HG02610 (cell line): ENCODE results near the gene ANTXR1.
"Not testable (repeated sequence)": the region's sequence is repeated elsewhere in the genome, so short reads cannot be mapped to it uniquely, and the experiment has no call there.

Experiments
- ATAC-seq: cut with Tn5 transposase; IDR thresholded peaks from one replicate; pipeline ENCODE4 v1.9.1; 2021; ENCODE audit warnings: mild to moderate bottlenecking, moderate library complexity; ENCODE audit not compliant: unreplicated experiment

The ANTXR1 gene

DNA sequence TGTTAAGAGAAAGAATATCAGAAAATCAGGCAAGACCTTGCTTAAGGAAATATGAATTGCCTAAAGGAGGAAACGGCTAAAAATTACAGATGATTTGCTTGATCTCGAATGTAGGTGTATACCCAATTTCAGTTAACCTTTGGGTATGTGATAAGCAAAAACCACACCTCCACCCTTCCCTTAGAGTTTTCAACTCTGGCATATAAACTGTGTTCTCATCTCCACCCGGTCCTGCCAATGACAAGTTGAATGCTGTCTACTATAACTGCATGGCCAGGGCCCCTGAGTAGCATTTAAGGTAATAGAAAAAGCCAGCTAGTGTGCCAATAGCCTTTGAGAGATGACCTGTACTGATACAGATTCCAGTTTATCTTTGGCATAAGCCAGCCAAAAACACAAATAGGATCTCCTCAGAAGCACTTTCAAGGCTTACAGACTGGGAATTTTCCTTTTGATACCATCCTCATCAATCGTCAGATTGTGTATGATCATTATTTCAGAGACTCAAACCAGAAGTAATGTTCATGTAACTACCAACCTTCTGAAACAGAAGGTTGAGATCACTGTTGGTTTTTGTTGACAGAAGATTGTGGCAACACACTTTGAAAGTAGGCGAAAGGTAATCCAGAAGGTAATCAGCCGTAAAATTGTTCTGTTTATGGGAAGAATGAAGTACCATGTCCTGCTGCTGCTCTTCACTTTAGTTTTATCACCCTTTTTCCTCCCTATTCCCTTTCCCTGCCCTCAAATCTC is 211.0 kb downstream of the ANTXR1 start:
- no peak for ATAC-seq

DNA sequence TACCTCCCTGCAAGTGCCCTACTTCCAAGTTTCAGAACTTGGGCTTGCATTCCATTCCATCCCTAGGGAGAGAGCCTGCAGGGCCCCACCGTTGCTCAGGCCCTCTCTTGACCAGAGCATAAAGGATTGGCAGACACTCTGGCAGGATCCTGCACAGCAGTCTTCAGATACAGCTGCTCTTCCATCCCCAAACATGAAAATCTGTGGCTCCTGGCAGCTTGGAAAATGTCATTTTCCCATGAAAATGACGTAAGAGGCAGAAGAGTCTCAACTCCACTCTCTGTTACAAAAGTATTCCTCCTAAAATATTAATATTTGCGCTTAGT is 211.5 kb downstream of the ANTXR1 start:
- no peak for ATAC-seq

DNA sequence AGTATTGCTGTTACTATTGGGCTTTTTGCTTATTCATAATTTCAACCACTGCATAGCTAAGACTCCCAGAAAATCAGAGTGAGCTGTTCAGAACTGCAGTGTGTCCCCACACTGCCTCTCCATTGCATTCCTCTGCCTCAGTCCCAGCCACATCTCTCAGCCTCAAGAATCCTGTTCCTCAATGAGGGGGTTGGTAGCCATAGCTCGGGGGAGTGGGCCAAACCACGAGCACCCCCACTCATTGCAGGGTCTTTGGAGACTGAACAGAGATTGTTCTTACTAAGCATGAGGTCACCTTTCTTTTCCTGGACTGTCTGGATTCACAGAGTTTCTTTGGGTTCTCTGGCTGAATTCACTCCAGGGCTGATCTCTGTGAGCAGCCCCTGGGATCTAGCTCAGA is 213.0 kb downstream of the ANTXR1 start:
- ATAC-seq, result no peak

DNA sequence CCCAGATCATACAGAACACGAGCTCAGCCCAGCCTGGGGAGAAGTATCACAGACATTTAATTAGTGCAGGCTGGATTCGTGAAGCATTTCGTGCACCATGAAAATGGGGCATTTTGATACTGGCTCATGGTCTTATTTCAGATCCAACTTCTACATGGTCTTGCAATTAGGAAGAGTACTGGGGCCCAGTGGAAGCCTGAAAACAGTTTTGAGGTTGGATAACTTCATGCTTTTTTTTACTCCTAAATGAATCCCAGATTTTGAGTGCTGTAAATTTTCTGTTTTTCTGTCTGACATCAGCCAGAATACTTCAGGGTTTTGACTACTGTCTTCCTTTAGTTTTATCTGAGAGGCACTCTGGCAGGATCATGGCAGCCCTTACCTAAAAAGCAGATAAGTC is 213.9 kb downstream of the ANTXR1 start:
- no peak for ATAC-seq

DNA sequence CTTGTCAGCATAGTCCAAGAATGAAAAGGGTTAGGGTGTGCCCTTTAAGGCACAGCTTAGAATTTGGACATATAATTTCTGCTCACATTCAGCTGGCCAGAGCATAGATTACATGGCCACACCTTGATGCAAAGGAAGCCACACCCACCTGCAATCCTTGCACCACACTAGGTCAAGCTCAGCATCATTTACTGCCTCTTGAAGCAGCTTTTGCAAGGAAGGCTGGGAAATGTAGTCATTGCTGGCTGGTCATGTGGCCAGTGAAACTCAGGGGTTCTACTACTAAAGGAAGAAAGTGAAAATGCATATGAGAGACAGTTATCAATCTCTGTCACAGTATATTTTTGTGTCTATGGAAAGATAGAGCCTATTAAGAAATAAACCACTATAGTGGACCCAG is 214.7 kb downstream of the ANTXR1 start:
- ATAC-seq, result no peak

DNA sequence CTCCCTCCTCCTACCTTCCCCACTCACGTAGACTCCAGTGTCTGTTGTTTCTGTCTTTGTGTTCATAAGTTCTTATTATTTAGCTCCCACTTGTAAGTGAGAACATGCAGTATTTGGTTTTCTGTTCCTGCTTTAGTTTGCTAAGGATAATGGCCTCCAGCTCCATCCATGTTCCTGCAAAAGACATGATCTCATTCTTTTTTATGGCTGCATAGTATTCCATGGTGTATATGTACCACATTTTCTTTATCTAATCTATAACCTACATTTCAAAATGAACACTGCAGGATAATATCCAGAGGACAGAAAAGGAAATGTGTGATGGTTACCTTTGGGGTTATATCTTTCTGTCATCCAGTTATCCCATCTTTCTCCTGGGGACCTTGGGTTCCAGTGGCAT is 218.0 kb downstream of the ANTXR1 start:
- not testable (repeated sequence) for ATAC-seq

DNA sequence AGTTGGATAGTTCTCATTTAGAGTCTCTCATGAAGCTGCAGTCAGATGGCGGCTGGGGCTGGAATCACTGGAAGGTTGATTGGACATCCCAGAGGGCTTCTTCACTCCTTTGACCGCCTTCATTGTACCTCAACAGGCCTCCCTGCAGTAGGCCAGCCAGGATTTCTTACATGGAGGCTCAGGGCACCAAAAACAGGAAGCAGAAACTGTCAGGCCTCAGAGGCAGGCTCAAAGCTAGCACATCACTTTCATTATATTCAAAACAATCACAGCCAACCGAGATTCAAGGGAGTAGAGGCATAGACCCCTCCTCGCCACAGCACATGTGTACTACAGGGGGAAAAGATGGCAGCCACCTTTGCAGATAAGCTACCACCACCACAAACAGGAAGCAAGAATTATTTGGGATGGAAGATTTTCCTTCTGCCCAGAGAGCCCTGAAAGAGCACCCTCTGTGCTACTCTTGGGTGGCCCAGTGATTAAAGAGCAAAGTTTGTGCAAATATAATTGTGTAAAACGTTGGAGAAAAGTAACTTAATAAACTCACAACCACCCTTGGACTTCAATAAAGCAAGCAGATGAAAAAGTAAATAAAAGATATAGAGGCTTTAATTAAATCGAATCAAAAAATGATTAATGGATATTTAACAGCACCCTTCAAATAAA is 218.8 kb downstream of the ANTXR1 start:
- ATAC-seq, result no peak

DNA sequence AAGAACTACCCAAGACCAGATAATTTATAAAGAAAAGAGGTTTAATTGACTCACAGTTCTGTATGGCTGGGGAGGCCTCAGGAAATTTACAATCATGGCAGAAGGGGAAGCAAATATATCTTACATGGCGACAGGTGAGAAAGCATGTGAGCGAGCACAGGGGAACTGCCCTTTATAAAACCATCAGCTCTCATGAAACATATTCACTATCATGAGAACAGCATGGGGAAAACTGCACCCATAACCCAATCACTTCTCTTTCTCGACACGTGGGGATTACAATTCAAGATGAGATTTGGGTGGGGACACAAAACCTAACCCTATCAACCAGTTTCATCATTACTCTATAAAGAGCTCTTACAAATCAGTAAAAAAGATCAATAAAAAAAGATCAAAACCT is 222.9 kb downstream of the ANTXR1 start:
- not testable (repeated sequence) for ATAC-seq

DNA sequence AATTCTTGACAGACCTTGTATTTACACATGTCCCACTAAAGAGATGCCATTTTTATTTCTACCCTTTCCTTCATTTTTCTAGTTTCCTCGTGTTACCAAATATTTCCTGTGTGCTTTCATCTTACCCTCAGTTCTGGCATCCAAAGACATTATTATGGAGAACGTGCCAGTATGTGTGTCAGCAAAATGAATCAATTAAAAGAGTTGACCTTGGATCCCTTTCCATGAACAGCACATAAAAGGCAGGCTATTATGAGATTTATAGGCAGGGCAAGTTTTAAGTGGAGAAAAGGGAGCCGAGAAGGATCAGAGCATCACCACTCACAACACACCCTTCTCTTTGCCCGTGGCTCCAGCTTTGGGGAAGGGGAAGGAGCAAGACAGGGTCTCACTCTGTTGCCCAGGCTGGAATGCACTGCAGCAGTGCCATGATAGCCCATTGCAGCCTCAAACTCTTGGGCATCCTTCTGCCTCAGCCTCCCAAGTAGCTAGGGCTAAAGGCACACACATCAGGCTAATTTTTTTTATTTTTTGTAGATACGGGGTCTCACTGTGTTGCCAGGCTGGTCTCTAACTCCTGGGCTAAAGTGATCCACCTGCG is 224.2 kb downstream of the ANTXR1 start:
- ATAC-seq, result no peak

DNA sequence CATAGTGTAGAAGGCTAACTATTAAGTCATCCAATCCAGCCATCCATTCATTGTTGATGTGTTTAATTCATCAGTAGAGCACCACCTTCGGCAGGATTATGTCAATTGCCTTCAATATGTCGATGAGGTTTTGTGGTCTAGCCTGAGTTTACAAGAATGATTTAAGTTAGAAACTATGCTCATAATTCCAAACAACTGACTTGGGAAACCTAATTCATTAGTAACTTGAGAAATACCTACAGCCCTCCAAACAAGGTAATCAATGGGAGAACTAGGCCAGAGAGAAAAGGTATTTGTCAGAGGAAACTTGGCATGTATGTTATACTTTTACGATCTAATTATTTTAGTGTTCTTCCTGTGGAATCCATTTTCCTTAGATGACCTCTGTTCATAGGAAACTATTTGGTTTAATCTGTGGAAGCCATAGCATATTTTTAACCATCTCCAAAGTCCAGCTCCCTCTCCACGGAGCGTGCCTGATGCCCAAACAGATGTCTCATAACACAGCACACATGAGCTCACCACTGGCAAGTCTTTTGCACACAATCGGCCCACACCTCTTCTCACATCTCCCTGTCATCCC is 225.6 kb downstream of the ANTXR1 start:
- ATAC-seq, result no peak

DNA sequence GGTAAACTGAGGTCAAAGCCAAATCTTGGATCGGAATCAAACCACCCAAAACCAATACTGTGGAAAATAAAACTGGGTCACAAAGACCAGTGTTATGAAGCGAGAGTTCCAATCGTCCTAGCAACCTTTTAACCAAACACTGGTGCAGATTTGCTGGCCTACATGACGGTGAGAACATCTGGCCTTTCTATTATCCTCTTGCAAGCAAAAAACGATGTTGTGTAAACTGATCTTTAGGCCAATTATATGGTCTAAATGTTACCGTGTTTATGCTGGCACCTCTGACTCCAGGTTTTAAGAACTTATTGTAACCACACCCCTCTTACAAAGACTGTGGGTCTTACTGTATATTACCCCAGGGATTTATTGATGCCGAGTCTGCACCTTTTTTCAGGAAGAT is 228.1 kb downstream of the ANTXR1 start:
- ATAC-seq, result no peak

DNA sequence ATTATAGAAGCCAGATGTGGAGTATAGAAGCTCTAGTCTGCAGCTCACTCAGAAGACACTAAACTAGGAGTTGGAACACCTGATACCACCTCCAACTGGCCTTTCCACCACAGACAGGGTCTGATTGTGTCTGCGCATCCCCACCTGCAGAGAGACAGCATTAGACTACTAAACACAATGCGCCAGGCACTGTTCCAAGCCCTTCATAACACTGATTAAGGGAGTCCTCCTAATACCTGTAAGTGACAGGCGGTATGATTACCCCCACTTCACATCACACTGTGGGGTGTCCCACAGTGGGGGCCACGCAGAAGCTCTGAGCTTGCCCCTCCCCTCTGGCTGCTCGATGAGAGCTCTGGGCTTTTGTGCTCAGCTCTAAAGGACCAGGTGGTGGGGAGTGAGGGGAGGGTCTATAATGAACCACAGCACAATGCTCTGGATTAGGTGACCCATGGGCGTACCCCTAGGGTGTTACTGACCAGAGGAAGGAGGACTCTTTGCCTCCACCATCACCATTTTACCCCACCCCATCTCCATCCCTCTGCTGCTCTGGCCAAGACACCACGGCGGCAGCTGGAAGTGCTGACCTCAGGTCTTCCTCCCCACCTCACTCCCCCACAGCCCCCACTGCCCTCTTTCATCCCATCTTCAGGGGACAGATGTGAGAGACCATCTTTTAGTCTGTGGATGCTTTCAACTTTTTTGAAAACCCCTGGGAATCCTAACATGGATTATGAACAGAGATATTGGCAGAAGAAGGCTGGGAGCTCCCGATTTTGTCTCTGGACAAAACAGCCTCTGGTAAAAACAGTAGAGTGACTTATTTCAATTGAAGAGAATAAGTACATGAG is 228.9 kb downstream of the ANTXR1 start:
- ATAC-seq, result no peak

DNA sequence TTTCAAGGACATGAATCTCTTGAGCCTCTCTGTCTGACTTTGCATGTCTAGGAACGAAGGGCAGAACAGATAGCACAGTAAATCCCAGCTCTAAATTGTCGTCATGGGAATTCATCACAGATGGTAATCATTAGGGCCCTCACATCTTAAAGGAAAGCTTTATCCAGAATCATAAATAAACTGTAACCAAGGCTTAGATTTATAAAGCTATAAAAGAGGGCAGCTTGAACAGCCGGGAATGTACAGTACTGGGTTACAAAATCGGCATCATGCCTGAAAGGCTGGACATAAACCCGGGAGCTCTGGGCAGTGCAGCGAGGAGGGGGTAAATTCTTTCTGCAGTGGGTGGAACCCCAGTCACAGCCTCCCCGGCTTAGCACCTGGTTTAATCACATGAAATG is 229.7 kb downstream of the ANTXR1 start:
- ATAC-seq, result no peak

DNA sequence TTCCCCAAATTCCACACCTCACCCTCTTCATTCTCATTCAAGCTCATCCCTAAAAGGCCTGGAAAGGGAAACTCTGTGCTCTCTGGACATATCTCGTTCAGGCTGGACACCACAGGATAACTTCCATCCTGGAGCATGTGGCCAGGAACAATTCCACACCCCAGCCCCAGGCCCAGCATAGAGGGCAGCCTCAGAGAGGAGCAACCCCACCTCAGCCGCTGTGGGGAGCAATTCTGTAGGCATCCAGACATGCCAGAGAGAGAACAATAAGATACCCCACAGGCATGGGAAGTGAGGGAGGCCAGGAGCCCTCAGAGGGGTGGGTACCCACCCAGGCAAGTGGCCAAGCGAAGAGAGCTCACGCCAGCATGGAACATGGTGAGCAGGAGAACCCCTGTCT is 230.7 kb downstream of the ANTXR1 start:
- ATAC-seq, result no peak

DNA sequence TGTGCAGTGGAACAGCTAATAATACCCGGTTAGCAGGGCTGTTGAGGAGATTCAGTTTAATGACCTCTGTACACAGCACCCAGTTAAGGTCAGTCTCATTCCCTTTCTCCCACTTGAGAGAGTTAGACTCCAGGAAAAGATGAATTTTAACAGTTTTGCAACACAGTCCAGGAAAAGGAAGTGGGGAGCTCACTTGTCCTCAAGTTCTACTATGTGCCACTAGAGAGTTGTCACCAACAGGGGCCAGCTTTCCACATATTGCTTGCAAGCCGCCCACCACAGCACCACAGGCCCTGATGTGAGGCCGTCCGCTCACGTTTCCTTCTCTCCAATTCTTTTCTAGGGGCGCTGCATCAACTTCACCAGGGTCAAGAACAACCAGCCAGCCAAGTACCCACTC is 231.9 kb downstream of the ANTXR1 start:
- ATAC-seq, result no peak

DNA sequence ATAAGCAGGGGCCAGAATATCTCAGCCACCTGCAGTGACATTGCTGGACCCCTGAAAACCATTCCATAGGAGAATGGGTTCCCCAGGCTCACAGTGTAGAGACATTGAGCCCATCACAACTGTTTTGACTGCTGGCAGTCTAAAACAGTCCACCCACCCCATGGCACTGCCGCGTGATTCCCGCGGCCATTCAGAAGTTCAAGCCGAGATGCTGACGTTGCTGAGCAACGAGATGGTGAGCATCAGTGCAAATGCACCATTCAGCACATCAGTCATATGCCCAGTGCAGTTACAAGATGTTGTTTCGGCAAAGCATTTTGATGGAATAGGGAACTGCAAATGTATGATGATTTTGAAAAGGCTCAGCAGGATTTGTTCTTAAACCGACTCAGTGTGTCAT is 234.6 kb downstream of the ANTXR1 start:
- no peak for ATAC-seq

DNA sequence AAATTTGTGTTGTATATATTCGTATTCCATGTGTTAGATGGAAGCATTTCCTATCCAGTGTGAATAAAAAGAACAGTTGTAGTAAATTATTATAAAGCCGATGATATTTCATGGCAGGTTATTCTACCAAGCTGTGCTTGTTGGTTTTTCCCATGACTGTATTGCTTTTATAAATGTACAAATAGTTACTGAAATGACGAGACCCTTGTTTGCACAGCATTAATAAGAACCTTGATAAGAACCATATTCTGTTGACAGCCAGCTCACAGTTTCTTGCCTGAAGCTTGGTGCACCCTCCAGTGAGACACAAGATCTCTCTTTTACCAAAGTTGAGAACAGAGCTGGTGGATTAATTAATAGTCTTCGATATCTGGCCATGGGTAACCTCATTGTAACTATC is 235.3 kb downstream of the ANTXR1 start:
- no peak for ATAC-seq

DNA sequence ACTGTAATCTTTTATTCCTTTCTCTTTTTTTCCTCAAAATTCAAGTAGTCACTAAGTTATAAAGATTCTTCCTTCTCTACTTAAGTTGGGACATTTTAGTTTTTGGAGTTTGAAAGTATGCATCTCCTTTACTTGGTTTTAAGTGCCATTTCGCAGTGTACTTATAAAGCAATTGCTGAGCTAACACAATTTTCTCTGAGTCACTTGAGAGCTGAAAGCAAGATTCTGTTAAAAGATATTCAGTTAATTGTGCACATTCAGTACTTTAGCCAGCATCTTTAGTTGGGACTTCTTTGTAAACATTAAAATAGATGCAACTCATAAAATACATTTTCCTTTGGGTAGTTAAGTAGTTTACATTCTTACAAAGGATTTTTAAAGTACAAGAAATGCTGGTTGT is 238.0 kb downstream of the ANTXR1 start:
- no peak for ATAC-seq

DNA sequence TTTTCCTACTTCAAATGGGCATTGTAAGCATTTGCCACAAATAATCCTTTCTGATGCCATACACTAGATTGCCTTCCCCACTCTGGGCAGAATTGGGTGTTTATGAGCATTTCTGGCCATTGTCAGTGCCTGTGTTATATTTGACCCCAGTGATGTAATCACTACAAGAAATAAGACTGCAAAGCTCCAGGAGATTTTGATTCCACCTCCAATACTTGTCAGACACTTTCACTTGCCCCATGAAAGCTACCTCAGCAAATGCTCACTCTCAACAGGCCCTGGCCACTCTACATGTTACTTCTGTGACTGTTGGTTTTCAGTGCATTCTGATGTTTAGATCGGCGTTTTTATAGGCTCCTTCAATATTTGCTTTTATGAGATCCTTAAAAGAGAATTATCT is 239.0 kb downstream of the ANTXR1 start:
- no peak for ATAC-seq

DNA sequence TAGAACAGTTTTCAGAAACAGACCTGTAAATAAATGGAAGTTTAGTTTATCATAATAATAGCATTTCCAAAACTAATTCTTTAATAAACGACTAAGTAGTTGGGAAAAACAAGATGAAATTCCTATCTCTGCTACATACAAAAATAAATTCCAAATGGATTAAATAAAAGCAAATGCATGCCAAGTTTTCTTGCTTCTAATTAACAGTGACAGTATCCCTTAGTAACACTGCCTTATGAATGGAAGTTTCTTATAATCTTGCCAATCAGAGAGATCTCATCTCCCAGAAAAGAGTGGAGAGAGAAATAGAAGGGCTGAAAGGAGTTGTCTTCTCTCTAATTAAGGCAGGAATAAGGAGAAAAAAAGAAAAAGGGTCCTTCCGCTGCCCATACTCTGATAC is 240.1 kb downstream of the ANTXR1 start:
- no peak for ATAC-seq

DNA sequence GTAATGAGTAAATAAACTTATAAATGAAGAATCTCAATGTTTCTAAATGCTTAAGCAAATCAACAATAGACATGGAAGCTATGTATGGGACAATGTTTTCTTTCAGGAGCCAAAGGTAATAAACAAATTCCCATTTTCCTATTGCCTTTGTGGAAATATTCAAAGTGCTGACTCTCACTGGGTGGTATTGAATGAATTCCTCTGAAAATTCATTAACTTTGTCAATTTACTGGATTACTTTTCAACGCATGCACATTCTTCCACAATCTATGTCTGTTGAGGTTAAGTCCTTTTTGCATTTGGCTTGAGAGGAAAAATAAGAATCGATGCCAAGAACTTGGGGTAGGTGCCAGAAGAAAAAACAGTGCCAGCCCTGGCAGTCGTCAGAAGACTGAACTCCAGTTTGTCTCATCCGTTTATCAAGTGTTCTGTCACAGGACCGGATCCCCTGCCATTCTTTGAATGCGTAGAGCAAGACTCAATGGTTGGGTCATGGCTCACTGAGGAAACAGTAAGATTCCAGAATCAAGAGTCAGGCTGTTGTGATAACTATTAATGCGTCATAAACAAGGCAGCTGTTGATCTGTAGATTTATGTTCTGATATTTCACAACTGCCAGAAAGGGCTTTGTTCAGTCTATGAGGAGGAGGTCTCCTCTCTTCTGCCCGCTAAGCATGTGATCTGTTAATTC is 240.8 kb downstream of the ANTXR1 start:
- ATAC-seq, result no peak
